ENCODE measurements around the gene HOXC10. TPM values are rescaled to one million over a fixed set of nuclear protein-coding genes. Genes with fewer than 3 reads are reported as not detected.
A peak's percentile ranks its signal among the peaks of the same experiment; 100 is the strongest.

Gene HOXC10
- polyA plus RNA-seq, 4 donors = 1.2 TPM; not detected in 3

GRCh38 chr12:54037360-54038283 lies 52.7 kb downstream of the HOXC10 start:
- Histone ChIP-seq H3K27me3 (ENCODE audit: control insufficient read depth in 3 of 3, insufficient read depth in 3 of 3, low read length in 3 of 3) (peaks cover 21 to 93% (median 30%) of the 10 kb centered on the region in 3 donors), H3K27ac (ENCODE audit: low read depth in 1 of 3, low read length in 2 of 3) (peak overlapping the region in 1 of 3 donors; percentile 23), H3K36me3 (ENCODE audit: control insufficient read depth in 3 of 3, insufficient read depth in 2 of 3, low read depth in 1 of 3, low read length in 3 of 3) (peaks cover 0 to 12% (median 0%) of the 10 kb centered on the region in 3 donors), H3K4me1 (ENCODE audit: control insufficient read depth in 3 of 3, insufficient read depth in 2 of 3, low read depth in 1 of 3, low read length in 2 of 3) (peaks cover 0 to 30% (median 0%) of the 10 kb centered on the region in 3 donors), H3K9me3 (ENCODE audit: control insufficient read depth in 2 of 2, insufficient read depth in 1 of 2, low read depth in 1 of 2, low read length in 1 of 2) (no peaks in the 10 kb centered on the region), H3K4me3 (ENCODE audit: low read depth in 1 of 3, low read length in 3 of 3) (no peak overlapping the region)
- 50 to 53% (median 52%) methylated on average over 14 of the region's 14 CpGs for WGBS, 3 donors
- DNase-seq = no peak
- no peak for FAIRE-seq

- H3K27me3 ChIP-seq (ENCODE audit: control insufficient read depth in 3 of 3, insufficient read depth in 3 of 3, low read length in 3 of 3) = peaks cover 17 to 92% (median 25%) of the 10 kb centered on the region in 3 donors
- peaks cover 0 to 12% (median 0%) of the 10 kb centered on the region in 3 donors for H3K36me3 ChIP-seq (ENCODE audit: control insufficient read depth in 3 of 3, insufficient read depth in 2 of 3, low read depth in 1 of 3, low read length in 3 of 3)
- H3K9me3 ChIP-seq (ENCODE audit: control insufficient read depth in 2 of 2, insufficient read depth in 1 of 2, low read depth in 1 of 2, low read length in 1 of 2) = no peaks in the 10 kb centered on the region
- WGBS, 3 donors = 50 to 59% (median 54%) methylated on average over 5 of the region's 5 CpGs
- FAIRE-seq (no peak), DNase-seq (no peak)
- peak overlapping the region in 2 of 3 donors; percentile 14 to 23 for H3K27ac ChIP-seq (ENCODE audit: low read depth in 1 of 3, low read length in 2 of 3)
- H3K4me1 ChIP-seq (ENCODE audit: control insufficient read depth in 3 of 3, insufficient read depth in 2 of 3, low read depth in 1 of 3, low read length in 2 of 3) = peaks cover 0 to 25% (median 0%) of the 10 kb centered on the region in 3 donors
- no peak overlapping the region for H3K4me3 ChIP-seq (ENCODE audit: low read depth in 1 of 3, low read length in 3 of 3)
Observed at GRCh38 chr12:54038284-54038870, 53.4 kb downstream of the HOXC10 start.

GRCh38 chr12:54038871-54039414 lies 54.0 kb downstream of the HOXC10 start:
- 36 to 55% (median 47%) methylated on average over 8 to 9 of the region's 9 CpGs for WGBS, 3 donors

GRCh38 chr12:54039417-54040147 lies 54.6 kb downstream of the HOXC10 start:
- H3K27me3 ChIP-seq (ENCODE audit: control insufficient read depth in 3 of 3, insufficient read depth in 3 of 3, low read length in 3 of 3) = peaks cover 10 to 85% (median 25%) of the 10 kb centered on the region in 3 donors

More at GRCh38 chr12:54038871-54039414, 54.0 kb downstream of the HOXC10 start:
- Histone ChIP-seq H3K9me3 (ENCODE audit: control insufficient read depth in 2 of 2, insufficient read depth in 1 of 2, low read depth in 1 of 2, low read length in 1 of 2) (no peaks in the 10 kb centered on the region), H3K27ac (ENCODE audit: low read depth in 1 of 3, low read length in 2 of 3) (peak overlapping the region; percentile 5 to 57 (median 17)), H3K27me3 (ENCODE audit: control insufficient read depth in 3 of 3, insufficient read depth in 3 of 3, low read length in 3 of 3) (peaks cover 16 to 91% (median 23%) of the 10 kb centered on the region in 3 donors), H3K36me3 (ENCODE audit: control insufficient read depth in 3 of 3, insufficient read depth in 2 of 3, low read depth in 1 of 3, low read length in 3 of 3) (peaks cover 0 to 12% (median 0%) of the 10 kb centered on the region in 3 donors), H3K4me1 (ENCODE audit: control insufficient read depth in 3 of 3, insufficient read depth in 2 of 3, low read depth in 1 of 3, low read length in 2 of 3) (peaks cover 0 to 21% (median 0%) of the 10 kb centered on the region in 3 donors), H3K4me3 (ENCODE audit: low read depth in 1 of 3, low read length in 3 of 3) (no peak overlapping the region)
- DNase-seq (no peak), FAIRE-seq (no peak)

More at GRCh38 chr12:54039417-54040147, 54.6 kb downstream of the HOXC10 start:
- WGBS, 3 donors = 21 to 27% (median 22%) methylated on average over 16 of the region's 16 CpGs
- Histone ChIP-seq H3K27ac (ENCODE audit: low read depth in 1 of 3, low read length in 2 of 3) (peak overlapping the region; percentile 5 to 60 (median 57)), H3K4me3 (ENCODE audit: low read depth in 1 of 3, low read length in 3 of 3) (no peak overlapping the region), H3K9me3 (ENCODE audit: control insufficient read depth in 2 of 2, insufficient read depth in 1 of 2, low read depth in 1 of 2, low read length in 1 of 2) (no peaks in the 10 kb centered on the region), H3K36me3 (ENCODE audit: control insufficient read depth in 3 of 3, insufficient read depth in 2 of 3, low read depth in 1 of 3, low read length in 3 of 3) (peaks cover 0 to 10% (median 0%) of the 10 kb centered on the region in 3 donors), H3K4me1 (ENCODE audit: control insufficient read depth in 3 of 3, insufficient read depth in 2 of 3, low read depth in 1 of 3, low read length in 2 of 3) (peaks cover 0 to 20% (median 0%) of the 10 kb centered on the region in 3 donors)
- FAIRE-seq (no peak), DNase-seq (no peak)

Other genes starting within 250 kb of the HOXC10 start
- gene CISTR, start 233.2 kb upstream of the HOXC10 start, polyA plus RNA-seq = not detected
- not detected for gene HOXC13, start 46.3 kb upstream of the HOXC10 start, polyA plus RNA-seq
- gene HOXC12, start 30.2 kb upstream of the HOXC10 start, polyA plus RNA-seq = not detected
- gene HOXC11, start 12.0 kb upstream of the HOXC10 start, polyA plus RNA-seq = 1 to 10 TPM in 1 of 4 donors, under 1 TPM in 3; 0.03 to 1.1 (median 0.63) TPM
- gene HOTAIR, start 10.2 kb upstream of the HOXC10 start, polyA plus RNA-seq = under 1 TPM in 1 of 4 donors, not detected in 3; 0.24 TPM
- gene HOXC9, start 15.0 kb downstream of the HOXC10 start, polyA plus RNA-seq = 1 to 10 TPM in 1 of 4 donors, not detected in 3; 2.2 TPM
- 1 to 10 TPM in 1 of 4 donors, under 1 TPM in 1, not detected in 2; 0.03 to 3.6 TPM for gene HOXC8, start 23.8 kb downstream of the HOXC10 start, polyA plus RNA-seq
- 10 to 100 TPM in 1 of 4 donors, 1 to 10 TPM in 2, not detected in 1; 1.5 to 10.4 (median 1.9) TPM for gene HOXC6, start 43.3 kb downstream of the HOXC10 start, polyA plus RNA-seq
- gene HOXC5, start 47.9 kb downstream of the HOXC10 start, polyA plus RNA-seq = under 1 TPM in 2 of 4 donors, not detected in 2; 0.63 to 0.65 TPM
- gene HOXC4, start 68.7 kb downstream of the HOXC10 start, polyA plus RNA-seq = 1 to 10 TPM in 2 of 4 donors, under 1 TPM in 1, not detected in 1; 0.54 to 8.2 (median 1.1) TPM
- 10 to 100 TPM; 25.9 to 83.9 (median 52.1) TPM for gene SMUG1, start 203.8 kb downstream of the HOXC10 start, polyA plus RNA-seq

Measured in small intestine (tissue), 7 donors.